GM20000 (cell line): ENCODE results near the gene HLTF.

Source experiments
- DNase-seq: peaks from one replicate; pipeline ENCODE4 v3.0.0; 2012; ENCODE audit warnings: low spot score
- TF ChIP-seq, protein P1 (sequence below): IDR thresholded peaks from 2 replicates; pipeline ENCODE4 v1.5.1; 2012; ENCODE audit warnings: mild to moderate bottlenecking, control low read depth; ENCODE audit errors: extremely low read depth, missing control alignments

HLTF gene

DNA sequence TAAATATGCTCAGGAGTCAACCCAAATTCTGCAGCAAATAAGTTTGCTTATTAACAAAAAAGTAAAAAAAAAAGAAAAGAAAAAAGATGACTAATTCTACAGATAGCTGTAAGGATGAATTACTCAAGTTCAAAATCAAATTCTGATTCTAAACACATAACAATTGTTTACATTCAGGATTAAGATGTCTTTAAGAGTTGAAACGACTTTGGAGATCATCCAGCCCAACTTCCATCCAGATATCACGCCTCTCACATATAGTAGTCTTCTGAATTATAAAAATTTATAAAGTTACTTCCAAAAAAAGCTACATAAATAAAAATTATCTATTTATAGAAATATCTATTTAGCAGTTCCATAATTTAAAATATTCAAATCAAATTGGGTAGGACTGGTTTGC lies 55.2 kb downstream of the HLTF start:
- DNase-seq, result no peak
- TF ChIP-seq, protein P1, sequence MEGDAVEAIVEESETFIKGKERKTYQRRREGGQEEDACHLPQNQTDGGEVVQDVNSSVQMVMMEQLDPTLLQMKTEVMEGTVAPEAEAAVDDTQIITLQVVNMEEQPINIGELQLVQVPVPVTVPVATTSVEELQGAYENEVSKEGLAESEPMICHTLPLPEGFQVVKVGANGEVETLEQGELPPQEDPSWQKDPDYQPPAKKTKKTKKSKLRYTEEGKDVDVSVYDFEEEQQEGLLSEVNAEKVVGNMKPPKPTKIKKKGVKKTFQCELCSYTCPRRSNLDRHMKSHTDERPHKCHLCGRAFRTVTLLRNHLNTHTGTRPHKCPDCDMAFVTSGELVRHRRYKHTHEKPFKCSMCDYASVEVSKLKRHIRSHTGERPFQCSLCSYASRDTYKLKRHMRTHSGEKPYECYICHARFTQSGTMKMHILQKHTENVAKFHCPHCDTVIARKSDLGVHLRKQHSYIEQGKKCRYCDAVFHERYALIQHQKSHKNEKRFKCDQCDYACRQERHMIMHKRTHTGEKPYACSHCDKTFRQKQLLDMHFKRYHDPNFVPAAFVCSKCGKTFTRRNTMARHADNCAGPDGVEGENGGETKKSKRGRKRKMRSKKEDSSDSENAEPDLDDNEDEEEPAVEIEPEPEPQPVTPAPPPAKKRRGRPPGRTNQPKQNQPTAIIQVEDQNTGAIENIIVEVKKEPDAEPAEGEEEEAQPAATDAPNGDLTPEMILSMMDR, result no peak

DNA sequence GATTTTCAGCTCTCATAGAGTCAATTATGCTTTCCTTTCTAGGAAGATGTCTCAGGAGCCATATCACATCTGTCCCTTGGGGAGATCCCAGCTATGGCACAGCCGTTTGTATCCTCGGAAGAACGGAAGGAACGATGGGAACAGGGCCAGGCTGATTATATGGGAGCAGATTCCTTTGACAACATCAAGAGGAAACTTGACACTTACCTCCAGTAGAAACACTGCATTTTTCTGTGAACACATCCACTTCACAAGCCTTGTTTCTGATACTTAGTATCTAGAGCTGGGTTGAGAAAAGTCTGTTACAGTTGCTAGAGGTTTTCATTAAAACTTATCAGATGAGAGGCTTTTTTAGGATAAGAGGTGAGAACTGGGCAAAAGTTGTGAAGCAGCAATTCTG lies 59.6 kb downstream of the HLTF start:
- DNase-seq, result no peak
- TF ChIP-seq, protein P1, result no peak

DNA sequence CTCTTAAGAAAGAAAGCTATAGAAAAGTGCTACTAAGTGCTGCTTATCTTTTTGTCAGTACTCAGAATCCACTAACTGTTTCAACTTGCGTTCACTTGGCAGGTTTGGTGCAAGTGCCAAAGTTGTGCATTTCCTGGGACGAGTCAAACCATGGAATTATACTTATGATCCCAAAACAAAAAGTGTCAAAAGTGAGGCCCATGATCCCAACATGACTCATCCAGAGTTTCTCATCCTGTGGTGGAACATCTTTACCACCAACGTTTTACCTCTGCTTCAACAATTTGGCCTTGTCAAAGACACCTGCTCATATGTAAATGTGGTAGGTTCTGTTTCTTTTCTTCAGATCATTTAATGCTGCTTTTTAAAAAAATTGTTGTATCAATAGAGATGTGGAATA lies 62.4 kb downstream of the HLTF start:
- TF ChIP-seq, protein P1, result no peak
- no peak for DNase-seq

DNA sequence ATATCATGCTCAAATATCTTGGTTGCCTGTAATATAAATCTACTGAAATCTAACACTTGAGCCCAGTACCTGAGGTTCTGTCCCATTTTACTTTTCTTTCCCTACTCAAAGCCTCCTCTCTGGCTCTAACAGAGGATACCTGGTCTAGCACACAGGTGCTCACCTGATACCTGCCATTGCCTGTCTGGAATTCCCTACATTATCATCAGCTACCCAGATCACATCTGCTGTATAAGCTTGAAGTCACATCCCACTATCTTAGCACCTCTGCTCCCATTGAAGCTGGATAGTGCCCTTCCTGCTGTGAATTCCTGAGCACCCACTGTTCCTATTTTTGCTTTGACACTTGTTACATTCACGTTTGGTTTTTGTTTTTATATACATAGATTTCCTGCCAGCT lies 64.5 kb downstream of the HLTF start:
- TF ChIP-seq, protein P1, result no peak
- no peak for DNase-seq

DNA sequence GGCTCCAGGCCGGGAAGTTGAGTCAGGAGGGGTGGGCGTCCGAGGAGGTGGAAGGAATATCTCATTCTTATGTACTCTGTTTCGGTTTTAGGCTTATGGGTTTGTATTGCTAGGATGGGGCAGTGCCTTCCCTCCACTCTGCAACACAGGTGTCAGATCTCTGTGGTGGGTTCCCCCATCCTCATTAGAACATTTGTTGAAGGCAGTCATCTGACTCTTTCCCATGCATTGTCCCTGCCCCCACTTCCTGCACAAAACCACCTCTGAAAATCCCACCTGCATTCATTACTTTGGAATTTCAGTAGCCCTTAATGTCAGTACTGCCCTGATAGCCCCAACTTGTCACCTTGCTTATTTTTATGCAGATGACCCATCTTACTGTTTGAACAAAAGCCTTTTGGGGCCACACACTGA lies 65.5 kb downstream of the HLTF start:
- TF ChIP-seq, protein P1, result no peak

DNA sequence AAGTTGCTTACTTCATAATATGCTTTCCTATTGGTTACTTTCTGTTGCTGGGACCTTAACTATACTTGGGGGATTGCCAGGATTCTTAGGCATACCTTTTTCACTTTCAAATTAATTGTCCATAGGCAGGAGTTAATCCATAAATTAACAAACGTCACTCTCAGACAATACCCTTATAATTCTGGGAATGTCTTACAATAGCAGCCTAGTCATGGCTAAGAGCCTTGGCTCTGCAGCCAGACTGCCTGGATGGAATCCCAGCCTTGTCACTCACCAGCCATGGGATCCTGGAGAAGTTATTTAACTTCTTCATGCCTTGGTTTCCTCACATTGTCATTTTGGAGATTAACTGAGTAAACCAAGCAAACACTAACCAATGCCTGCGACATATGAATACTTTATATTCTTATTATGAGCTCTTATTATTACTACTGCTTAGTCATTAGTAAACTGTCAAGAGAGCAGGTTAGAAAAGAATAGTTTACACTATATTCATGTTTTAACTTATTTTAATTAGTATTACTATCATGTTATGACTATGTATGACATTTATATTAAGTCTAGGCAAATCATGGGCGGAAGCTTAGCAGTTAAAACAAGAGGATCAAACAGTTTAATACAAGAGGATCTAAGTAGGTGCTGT lies 66.0 kb downstream of the HLTF start:
- DNase-seq, result no peak
- TF ChIP-seq, protein P1, result no peak

More for the DNA sequence above, 65.5 kb downstream of the HLTF start:
- DNase-seq, result no peak

DNA sequence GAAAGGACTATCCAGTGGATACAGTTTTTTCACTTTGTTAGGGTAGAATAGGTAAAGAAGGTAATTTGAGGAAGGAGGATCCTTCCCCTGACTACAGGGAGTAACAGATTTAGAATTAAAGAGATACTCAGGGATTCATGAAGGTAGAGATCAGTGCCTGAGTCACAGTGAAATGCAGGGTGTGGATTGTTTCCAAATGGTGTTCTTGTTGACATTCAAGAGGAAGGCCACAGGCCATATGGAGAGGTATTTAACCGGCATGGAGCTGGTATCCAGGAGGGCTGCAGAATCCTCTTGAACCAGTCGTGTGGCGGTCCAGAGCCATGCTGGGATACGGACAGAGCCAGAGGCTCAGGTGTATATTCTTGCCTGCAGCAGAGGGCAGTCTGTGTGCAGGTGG lies 66.8 kb downstream of the HLTF start:
- no peak for DNase-seq
- TF ChIP-seq, protein P1, result no peak
